ENCODE results near the gene RDH5. TPM values are rescaled to one million over a fixed set of nuclear protein-coding genes. Genes with fewer than 3 reads are reported as not detected.

Gene RDH5
- total and polyA plus RNA-seq, 4 donors: 9.2 to 61.7 (median 29.2) TPM

DNA sequence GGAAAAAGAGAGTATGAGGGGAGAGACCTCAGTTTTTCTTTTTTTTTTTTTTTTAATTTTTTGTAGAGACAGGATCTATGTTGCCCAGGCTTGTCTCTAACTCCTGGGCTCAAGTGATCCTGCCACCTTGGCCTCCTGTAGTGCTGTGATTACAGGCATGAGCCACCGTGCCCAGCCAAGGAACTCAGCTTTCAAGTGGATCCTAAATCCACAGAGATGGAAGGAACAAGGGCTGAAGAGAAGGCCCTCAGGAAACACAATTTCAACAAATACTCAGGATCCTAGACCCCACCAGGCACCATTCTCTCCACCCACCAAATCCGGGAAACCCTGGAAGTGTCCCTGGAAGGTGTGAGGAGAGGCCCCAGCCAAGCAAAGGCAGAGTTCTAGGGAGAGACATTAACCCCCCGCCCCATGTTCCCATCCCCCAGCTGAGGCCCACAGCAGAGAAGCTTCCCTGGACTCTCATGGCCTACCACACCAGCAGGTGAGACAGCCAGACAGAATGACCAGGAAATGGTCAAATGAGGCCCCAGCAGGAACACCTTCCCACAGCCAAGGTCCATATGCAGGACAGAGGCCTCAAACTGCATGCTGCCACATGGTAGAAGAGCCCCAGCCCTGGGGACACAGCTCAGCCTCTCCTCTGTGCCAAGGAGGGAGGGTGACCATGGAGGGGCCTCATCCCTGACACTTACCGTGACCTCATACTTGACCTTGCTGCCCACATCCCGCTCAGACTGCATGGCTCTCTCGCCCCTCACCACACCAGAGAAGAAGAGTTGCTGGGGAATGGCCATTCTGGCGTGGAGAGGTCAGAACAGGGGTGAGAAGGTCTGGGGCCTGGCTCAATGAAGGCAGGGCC lies 26.6 kb upstream of the RDH5 start:
- Histone ChIP-seq H3K9me3 (ENCODE audit: control insufficient read depth in 4 of 4, low read length in 3 of 4) (no peaks in the 10 kb centered on the region), H3K4me3 (ENCODE audit: low read depth in 1 of 3, low read length in 3 of 3) (no peak overlapping the region), H3K27me3 (ENCODE audit: control insufficient read depth in 4 of 4, insufficient read depth in 4 of 4, low read length in 3 of 4) (no peaks in the 10 kb centered on the region), H3K4me1 (ENCODE audit: control insufficient read depth in 4 of 4, insufficient read depth in 4 of 4, low read length in 3 of 4) (no peaks in the 10 kb centered on the region), H3K27ac (ENCODE audit: low read depth in 1 of 2, low read length in 2 of 2) (no peak overlapping the region), H3K9ac (ENCODE audit: low read depth in 1 of 2, low read length in 2 of 2) (no peak overlapping the region), H3K36me3 (ENCODE audit: control insufficient read depth in 4 of 4, insufficient read depth in 3 of 4, low read depth in 1 of 4, low read length in 3 of 4) (no peaks in the 10 kb centered on the region)
- DNase-seq (ENCODE audit: low spot score): no peak
- TF ChIP-seq SP1 (IDR thresholded peaks at IDR 0.05) (no peak), EGR1 (IDR thresholded peaks at IDR 0.05; ENCODE audit: low read depth in 2 of 2) (no peak), FOXA1 (IDR thresholded peaks at IDR 0.05) (no peak), RXRA (IDR thresholded peaks at IDR 0.05) (no peak), FOXA2 (IDR thresholded peaks at IDR 0.05) (no peak), RAD21 (IDR thresholded peaks at IDR 0.05) (no peak), JUND (IDR thresholded peaks at IDR 0.05) (no peak), HNF4A (conservative IDR thresholded peaks at IDR 0.05) (no peak), CTCF (IDR thresholded peaks at IDR 0.05; ENCODE audit: low read depth, low read length, missing input control) (no peak), TAF1 (conservative IDR thresholded peaks at IDR 0.05) (no peak), REST (IDR thresholded peaks at IDR 0.05) (no peak), YY1 (IDR thresholded peaks at IDR 0.05) (no peak), NR2F2 (IDR thresholded peaks at IDR 0.05) (no peak)
- TF ChIP-seq, protein P1, sequence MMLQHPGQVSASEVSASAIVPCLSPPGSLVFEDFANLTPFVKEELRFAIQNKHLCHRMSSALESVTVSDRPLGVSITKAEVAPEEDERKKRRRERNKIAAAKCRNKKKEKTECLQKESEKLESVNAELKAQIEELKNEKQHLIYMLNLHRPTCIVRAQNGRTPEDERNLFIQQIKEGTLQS (IDR thresholded peaks at IDR 0.05): no peak
- WGBS: 96% methylated on average over 7 of the region's 7 CpGs

DNA sequence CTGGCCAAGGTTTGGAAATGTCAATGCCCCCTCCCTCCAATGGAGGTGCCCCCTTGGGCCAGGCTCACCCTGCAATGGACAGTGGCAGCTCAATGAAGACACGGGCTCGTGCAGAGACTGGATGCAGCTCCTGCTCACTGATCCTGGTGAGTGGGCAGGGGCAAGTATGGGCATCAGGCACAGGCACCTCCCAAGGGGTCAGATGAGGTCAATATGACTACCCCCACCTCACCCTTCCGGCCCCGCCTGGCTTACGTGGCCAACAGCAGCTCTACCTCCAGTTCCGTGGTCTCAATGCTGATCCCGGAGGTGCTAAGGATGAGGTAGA lies 26.0 kb upstream of the RDH5 start:
- Histone ChIP-seq H3K4me1 (ENCODE audit: control insufficient read depth in 4 of 4, insufficient read depth in 4 of 4, low read length in 3 of 4) (no peaks in the 10 kb centered on the region), H3K27ac (ENCODE audit: low read depth in 1 of 2, low read length in 2 of 2) (no peak overlapping the region), H3K4me3 (ENCODE audit: low read depth in 1 of 3, low read length in 3 of 3) (no peak overlapping the region), H3K36me3 (ENCODE audit: control insufficient read depth in 4 of 4, insufficient read depth in 3 of 4, low read depth in 1 of 4, low read length in 3 of 4) (no peaks in the 10 kb centered on the region), H3K27me3 (ENCODE audit: control insufficient read depth in 4 of 4, insufficient read depth in 4 of 4, low read length in 3 of 4) (no peaks in the 10 kb centered on the region), H3K9me3 (ENCODE audit: control insufficient read depth in 4 of 4, low read length in 3 of 4) (no peaks in the 10 kb centered on the region), H3K9ac (ENCODE audit: low read depth in 1 of 2, low read length in 2 of 2) (no peak overlapping the region)
- 98% methylated on average over 7 of the region's 7 CpGs for whole genome bisulfite sequencing
- TF ChIP-seq RAD21 (IDR thresholded peaks at IDR 0.05) (no peak), YY1 (IDR thresholded peaks at IDR 0.05) (no peak), SP1 (IDR thresholded peaks at IDR 0.05) (no peak), EGR1 (IDR thresholded peaks at IDR 0.05; ENCODE audit: low read depth in 2 of 2) (no peak), HNF4G (IDR thresholded peaks at IDR 0.05) (no peak), REST (IDR thresholded peaks at IDR 0.05) (no peak), FOXA2 (IDR thresholded peaks at IDR 0.05) (no peak), FOXA1 (IDR thresholded peaks at IDR 0.05) (no peak), RXRA (IDR thresholded peaks at IDR 0.05) (no peak), HNF4A (conservative IDR thresholded peaks at IDR 0.05) (no peak)
- TF ChIP-seq, protein P2, sequence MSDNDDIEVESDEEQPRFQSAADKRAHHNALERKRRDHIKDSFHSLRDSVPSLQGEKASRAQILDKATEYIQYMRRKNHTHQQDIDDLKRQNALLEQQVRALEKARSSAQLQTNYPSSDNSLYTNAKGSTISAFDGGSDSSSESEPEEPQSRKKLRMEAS (IDR thresholded peaks at IDR 0.05): no peak
- TF ChIP-seq, protein P1 (IDR thresholded peaks at IDR 0.05): no peak
- TF ChIP-seq, protein P3, sequence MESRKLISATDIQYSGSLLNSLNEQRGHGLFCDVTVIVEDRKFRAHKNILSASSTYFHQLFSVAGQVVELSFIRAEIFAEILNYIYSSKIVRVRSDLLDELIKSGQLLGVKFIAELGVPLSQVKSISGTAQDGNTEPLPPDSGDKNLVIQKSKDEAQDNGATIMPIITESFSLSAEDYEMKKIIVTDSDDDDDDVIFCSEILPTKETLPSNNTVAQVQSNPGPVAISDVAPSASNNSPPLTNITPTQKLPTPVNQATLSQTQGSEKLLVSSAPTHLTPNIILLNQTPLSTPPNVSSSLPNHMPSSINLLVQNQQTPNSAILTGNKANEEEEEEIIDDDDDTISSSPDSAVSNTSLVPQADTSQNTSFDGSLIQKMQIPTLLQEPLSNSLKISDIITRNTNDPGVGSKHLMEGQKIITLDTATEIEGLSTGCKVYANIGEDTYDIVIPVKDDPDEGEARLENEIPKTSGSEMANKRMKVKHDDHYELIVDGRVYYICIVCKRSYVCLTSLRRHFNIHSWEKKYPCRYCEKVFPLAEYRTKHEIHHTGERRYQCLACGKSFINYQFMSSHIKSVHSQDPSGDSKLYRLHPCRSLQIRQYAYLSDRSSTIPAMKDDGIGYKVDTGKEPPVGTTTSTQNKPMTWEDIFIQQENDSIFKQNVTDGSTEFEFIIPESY (IDR thresholded peaks at IDR 0.05): no peak
- DNase-seq (ENCODE audit: low spot score): no peak

Measured in liver (tissue), 9 donors.